ENCODE results near the gene M6PR. TPM values are rescaled to one million over a fixed set of nuclear protein-coding genes. Genes with fewer than 3 reads are reported as not detected.
"Not testable (repeated sequence)": the region's sequence is repeated elsewhere in the genome, so short reads cannot be mapped to it uniquely, and the experiment has no call there.

M6PR gene
- polyA plus RNA-seq, 1 experiment, result 106 TPM

- Histone ChIP-seq H3K36me3 (ENCODE audit: control insufficient read depth, insufficient read depth, low read length) (peaks cover 6% of the 10 kb centered on the region; the same call in 1 of the 2 replicates), H3K27me3 (ENCODE audit: control insufficient read depth, insufficient read depth, low read length) (no peaks in the 10 kb centered on the region), H3K4me3 (ENCODE audit: low read depth, low read length) (no peak overlapping the region)
- TF ChIP-seq CTCF (IDR thresholded peaks at IDR 0.05; ENCODE audit: insufficient read depth, low read depth, low read length), result no peak
- ChIA-PET POLR2A (no interaction called here), CTCF (no interaction called here)
- no peak for DNase-seq (ENCODE audit: low read depth)
Observed at GRCh38 chr12:8922544-8922943, 26.9 kb downstream of the M6PR start.

- POLR2A ChIA-PET, result not testable (repeated sequence)
- CTCF ChIA-PET, result interaction anchor here (0.6 kb wide), 1 partner anchor 32 kb away, joined by 3 read pairs; no protein-coding TSS in a partner anchor
Observed at GRCh38 chr12:8919643-8920042, 29.8 kb downstream of the M6PR start.

GRCh38 chr12:8917751-8918150, 31.7 kb downstream of the M6PR start:
- ChIA-PET CTCF (interaction anchor here (1.1 kb wide), 1 partner anchor 19 kb away, joined by 5 read pairs; no protein-coding TSS in a partner anchor), POLR2A (no interaction called here)
- Histone ChIP-seq H3K36me3 (ENCODE audit: control insufficient read depth, insufficient read depth, low read length) (peaks cover 6% of the 10 kb centered on the region; the same call in 1 of the 2 replicates), H3K27me3 (ENCODE audit: control insufficient read depth, insufficient read depth, low read length) (no peaks in the 10 kb centered on the region), H3K4me3 (ENCODE audit: low read depth, low read length) (no peak overlapping the region)
- no peak for DNase-seq (ENCODE audit: low read depth)
- TF ChIP-seq CTCF (IDR thresholded peaks at IDR 0.05; ENCODE audit: insufficient read depth, low read depth, low read length), result no peak

More at GRCh38 chr12:8919643-8920042, 29.8 kb downstream of the M6PR start:
- not testable (repeated sequence) for H3K27me3 ChIP-seq (ENCODE audit: control insufficient read depth, insufficient read depth, low read length); H3K36me3 ChIP-seq (ENCODE audit: control insufficient read depth, insufficient read depth, low read length); H3K4me3 ChIP-seq (ENCODE audit: low read depth, low read length); DNase-seq (ENCODE audit: low read depth)

GRCh38 chr12:8917031-8917430, 32.4 kb downstream of the M6PR start:
- H3K4me3 ChIP-seq (ENCODE audit: low read depth, low read length), result no peak overlapping the region
- no peak for DNase-seq (ENCODE audit: low read depth)
- POLR2A ChIA-PET, result no interaction called here
- CTCF ChIA-PET, result interaction anchor here (1.2 kb wide), 1 partner anchor 10 kb away, joined by 5 read pairs; no protein-coding TSS in a partner anchor
- H3K27me3 ChIP-seq (ENCODE audit: control insufficient read depth, insufficient read depth, low read length), result no peaks in the 10 kb centered on the region
- peaks cover 3% of the 10 kb centered on the region; the same call in 1 of the 2 replicates for H3K36me3 ChIP-seq (ENCODE audit: control insufficient read depth, insufficient read depth, low read length)
- no peak for TF ChIP-seq CTCF (IDR thresholded peaks at IDR 0.05; ENCODE audit: insufficient read depth, low read depth, low read length)

GRCh38 chr12:8916154-8916553, 33.3 kb downstream of the M6PR start:
- POLR2A ChIA-PET, result interaction anchor here (0.6 kb wide), 1 partner anchor 139 kb away, joined by 4 read pairs; no protein-coding TSS in a partner anchor
- no peaks in the 10 kb centered on the region for H3K27me3 ChIP-seq (ENCODE audit: control insufficient read depth, insufficient read depth, low read length)
- no peak for TF ChIP-seq CTCF (IDR thresholded peaks at IDR 0.05; ENCODE audit: insufficient read depth, low read depth, low read length)
- H3K4me3 ChIP-seq (ENCODE audit: low read depth, low read length), result no peak overlapping the region
- CTCF ChIA-PET, result interaction anchor here (1.2 kb wide), 1 partner anchor 11 kb away, joined by 5 read pairs; no protein-coding TSS in a partner anchor
- no peak for DNase-seq (ENCODE audit: low read depth)
- H3K36me3 ChIP-seq (ENCODE audit: control insufficient read depth, insufficient read depth, low read length), result no peaks in the 10 kb centered on the region; the same call in 1 of the 2 replicates
